IPS-20b (cell line): ENCODE results near the gene ITPR2.

Experiments used
- H3K27ac ChIP-seq: one replicate; pipeline ENCODE4 v1.5.1; 2013; ENCODE audit warnings: low read length
- H3K27me3 ChIP-seq: 2 replicates; pipeline ENCODE4 v1.6.1; 2013; ENCODE audit warnings: mild to moderate bottlenecking, low read length, inconsistent platforms; ENCODE audit not compliant: insufficient read depth
- H3K36me3 ChIP-seq: 2 replicates; pipeline ENCODE4 v1.6.1; 2013; ENCODE audit warnings: low read depth, mild to moderate bottlenecking, inconsistent platforms, low read length, moderate library complexity; ENCODE audit not compliant: insufficient read depth
- H3K4me1 ChIP-seq: 2 replicates; pipeline ENCODE4 v1.6.1; 2013; ENCODE audit warnings: mild to moderate bottlenecking, control low read depth, inconsistent platforms, low read length, moderate library complexity; ENCODE audit not compliant: insufficient read depth
- H3K4me3 ChIP-seq: 2 replicates; pipeline ENCODE4 v1.5.1; 2013; ENCODE audit warnings: mild to moderate bottlenecking, low read length, inconsistent platforms
- H3K9ac ChIP-seq: 2 replicates; pipeline ENCODE4 v1.6.1; 2013; ENCODE audit warnings: low read depth, mild to moderate bottlenecking, inconsistent platforms, low read length, moderate library complexity
- H3K9me3 ChIP-seq: 2 replicates; pipeline ENCODE4 v1.6.1; 2013; ENCODE audit warnings: mild to moderate bottlenecking, low read depth, low read length, inconsistent platforms; ENCODE audit not compliant: insufficient read depth

Gene ITPR2

GRCh38 chr12:26422839-26423398 lies 410.1 kb downstream of the ITPR2 start:
- H3K9me3 ChIP-seq, result no peaks in the 10 kb centered on the region; the same call in 1 of the 2 replicates
- no peak overlapping the region for H3K4me3 ChIP-seq
- no peaks in the 10 kb centered on the region for H3K4me1 ChIP-seq
- no peak overlapping the region for H3K27ac ChIP-seq
- H3K36me3 ChIP-seq, result no peaks in the 10 kb centered on the region
- H3K9ac ChIP-seq, result no peak overlapping the region
- no peaks in the 10 kb centered on the region for H3K27me3 ChIP-seq

GRCh38 chr12:26416550-26416949 lies 416.4 kb downstream of the ITPR2 start:
- no peak overlapping the region for H3K4me3 ChIP-seq
- H3K27ac ChIP-seq, result no peak overlapping the region
- no peaks in the 10 kb centered on the region; the same call in 1 of the 2 replicates for H3K36me3 ChIP-seq
- no peaks in the 10 kb centered on the region for H3K27me3 ChIP-seq
- no peaks in the 10 kb centered on the region; the same call in 1 of the 2 replicates for H3K9me3 ChIP-seq
- no peaks in the 10 kb centered on the region for H3K4me1 ChIP-seq
- no peak overlapping the region for H3K9ac ChIP-seq

GRCh38 chr12:26410689-26411088 lies 422.3 kb downstream of the ITPR2 start:
- Histone ChIP-seq H3K27ac (no peak overlapping the region), H3K27me3 (no peaks in the 10 kb centered on the region), H3K9me3 (no peaks in the 10 kb centered on the region), H3K4me1 (no peaks in the 10 kb centered on the region), H3K4me3 (no peak overlapping the region), H3K36me3 (peaks cover 4% of the 10 kb centered on the region; the same call in 1 of the 2 replicates), H3K9ac (no peak overlapping the region)

- H3K4me1 ChIP-seq, result no peaks in the 10 kb centered on the region
These were observed 426.2 kb downstream of the ITPR2 start for GRCh38 chr12:26406813-26407212.

GRCh38 chr12:26406391-26406790 lies 426.6 kb downstream of the ITPR2 start:
- no peak overlapping the region for H3K9ac ChIP-seq
- H3K27me3 ChIP-seq, result no peaks in the 10 kb centered on the region
- no peak overlapping the region for H3K4me3 ChIP-seq
- no peaks in the 10 kb centered on the region for H3K4me1 ChIP-seq
- H3K36me3 ChIP-seq, result peaks cover 4% of the 10 kb centered on the region; the same call in 1 of the 2 replicates
- no peaks in the 10 kb centered on the region for H3K9me3 ChIP-seq
- no peak overlapping the region for H3K27ac ChIP-seq

More at GRCh38 chr12:26406813-26407212, 426.2 kb downstream of the ITPR2 start:
- H3K27ac ChIP-seq, result no peak overlapping the region
- no peaks in the 10 kb centered on the region for H3K27me3 ChIP-seq
- H3K36me3 ChIP-seq, result peaks cover 4% of the 10 kb centered on the region; the same call in 1 of the 2 replicates
- H3K9ac ChIP-seq, result no peak overlapping the region
- no peaks in the 10 kb centered on the region for H3K9me3 ChIP-seq
- no peak overlapping the region for H3K4me3 ChIP-seq

- Histone ChIP-seq H3K27me3 (no peaks in the 10 kb centered on the region), H3K36me3 (no peaks in the 10 kb centered on the region), H3K4me1 (no peaks in the 10 kb centered on the region), H3K9ac (no peak overlapping the region), H3K9me3 (no peaks in the 10 kb centered on the region), H3K4me3 (no peak overlapping the region), H3K27ac (no peak overlapping the region)
These were observed 429.4 kb downstream of the ITPR2 start for GRCh38 chr12:26403601-26404000.

- Histone ChIP-seq H3K4me1 (no peaks in the 10 kb centered on the region), H3K4me3 (no peak overlapping the region), H3K9me3 (no peaks in the 10 kb centered on the region), H3K9ac (no peak overlapping the region), H3K27me3 (no peaks in the 10 kb centered on the region), H3K36me3 (peaks cover under 1% of the 10 kb centered on the region; the same call in 1 of the 2 replicates), H3K27ac (no peak overlapping the region)
These were observed 430.3 kb downstream of the ITPR2 start for GRCh38 chr12:26402648-26403047.

- no peaks in the 10 kb centered on the region for H3K9me3 ChIP-seq
- H3K27ac ChIP-seq, result no peak overlapping the region
- no peaks in the 10 kb centered on the region for H3K4me1 ChIP-seq
- H3K36me3 ChIP-seq, result peaks cover 6% of the 10 kb centered on the region; the same call in 1 of the 2 replicates
- H3K9ac ChIP-seq, result no peak overlapping the region
- no peak overlapping the region for H3K4me3 ChIP-seq
- H3K27me3 ChIP-seq, result no peaks in the 10 kb centered on the region
These were observed 431.1 kb downstream of the ITPR2 start for GRCh38 chr12:26401874-26402273.

- Histone ChIP-seq H3K36me3 (peaks cover 6% of the 10 kb centered on the region; the same call in 1 of the 2 replicates), H3K4me3 (no peak overlapping the region), H3K9ac (no peak overlapping the region), H3K4me1 (no peaks in the 10 kb centered on the region), H3K27me3 (no peaks in the 10 kb centered on the region), H3K9me3 (no peaks in the 10 kb centered on the region), H3K27ac (no peak overlapping the region)
These were observed 432.4 kb downstream of the ITPR2 start for GRCh38 chr12:26400627-26401026.

- no peaks in the 10 kb centered on the region for H3K9me3 ChIP-seq
- no peak overlapping the region for H3K27ac ChIP-seq
- no peak overlapping the region for H3K4me3 ChIP-seq
- H3K4me1 ChIP-seq, result no peaks in the 10 kb centered on the region
- H3K9ac ChIP-seq, result no peak overlapping the region
- H3K27me3 ChIP-seq, result no peaks in the 10 kb centered on the region
- peaks cover 6% of the 10 kb centered on the region; the same call in 1 of the 2 replicates for H3K36me3 ChIP-seq
These were observed 433.6 kb downstream of the ITPR2 start for GRCh38 chr12:26399381-26399780.

- Histone ChIP-seq H3K9me3 (no peaks in the 10 kb centered on the region), H3K4me1 (no peaks in the 10 kb centered on the region), H3K9ac (no peak overlapping the region), H3K4me3 (no peak overlapping the region), H3K27me3 (no peaks in the 10 kb centered on the region), H3K27ac (no peak overlapping the region), H3K36me3 (peaks cover 6% of the 10 kb centered on the region; the same call in 1 of the 2 replicates)
These were observed 436.6 kb downstream of the ITPR2 start for GRCh38 chr12:26396402-26396801.

- Histone ChIP-seq H3K4me3 (no peak overlapping the region), H3K27me3 (no peaks in the 10 kb centered on the region)
These were observed 443.7 kb downstream of the ITPR2 start for GRCh38 chr12:26389343-26389742.

More at GRCh38 chr12:26389343-26389742, 443.7 kb downstream of the ITPR2 start:
- no peak overlapping the region for H3K27ac ChIP-seq
- no peaks in the 10 kb centered on the region for H3K9me3 ChIP-seq
- H3K9ac ChIP-seq, result no peak overlapping the region
- H3K36me3 ChIP-seq, result peaks cover 14% of the 10 kb centered on the region; the same call in 1 of the 2 replicates
- no peaks in the 10 kb centered on the region for H3K4me1 ChIP-seq
